Right atrium auricular region (tissue), 2 donors: Measurements from ENCODE around the gene PMS2. TPM values are rescaled to one million over a fixed set of nuclear protein-coding genes. Genes with fewer than 3 reads are reported as not detected.
A peak's percentile ranks its signal among the peaks of the same experiment; 100 is the strongest.

Experiments used
- DNase-seq: peaks from one replicate; pipeline ENCODE4 v3.0.0-alpha.2; 2019; ENCODE audit warnings: low spot score
- H3K27ac ChIP-seq, 2 donors: fragments of 200-600 bp; sonication (generic); 1 replicate in 1 of 2; 2 replicates in 1 of 2; pipeline ENCODE4 v1.5.1; 2016 to 2019
- H3K27me3 ChIP-seq, 2 donors: fragments of 200-600 bp; sonication (generic); one replicate each; pipeline versions ENCODE4 v1.5.1 to v1.6.0; 2017 to 2019
- H3K36me3 ChIP-seq: fragments of 200-600 bp; sonication (generic); one replicate; pipeline ENCODE4 v1.5.1; 2016
- H3K4me1 ChIP-seq, 2 donors: fragments of 200-600 bp; sonication (generic); one replicate each; pipeline versions ENCODE4 v1.5.1 to v1.6.0; 2017 to 2019
- H3K4me3 ChIP-seq, 2 donors: fragments of 200-600 bp; sonication (generic); 1 replicate in 1 of 2; 2 replicates in 1 of 2; pipeline ENCODE4 v1.5.1; 2017 to 2019; ENCODE audit warnings: mild to moderate bottlenecking in 1 of 2, moderate library complexity in 1 of 2
- H3K9me3 ChIP-seq, 2 donors: fragments of 200-600 bp; sonication (generic); one replicate each; pipeline ENCODE4 v1.5.1; 2019
- CTCF ChIP-seq, 2 donors: fragments of 200-600 bp; sonication (generic); IDR thresholded peaks; one replicate each; pipeline ENCODE4 v1.5.1; 2019; ENCODE audit warnings: antibody characterized with exemption in 2 of 2
- total RNA-seq, 2 donors: library from RNA; depleted of rRNA; stranded (reverse); fragments of >200 nt; gene quantifications; one replicate each; pipeline ENCODE4 v1.1.0, GENCODE V29; 2016

The PMS2 gene
- total RNA-seq, 2 donors from 2014 or later = 5.0 to 5.3 TPM

- Histone ChIP-seq H3K9me3 (no peaks in the 10 kb centered on the region), H3K27ac (no peak overlapping the region), H3K4me1 (peaks cover 0 to 12% of the 10 kb centered on the region in 2 donors), H3K4me3 (no peak overlapping the region), H3K27me3 (no peaks in the 10 kb centered on the region), H3K36me3 (peaks cover 60% of the 10 kb centered on the region)
- DNase-seq = no peak
- no peak for TF ChIP-seq CTCF (IDR thresholded peaks at IDR 0.05)
Observed at GRCh38 chr7:6027806-6028365, 19.0 kb upstream of the PMS2 start.

- peak overlapping the region in 1 of 2 donors; percentile 28 for H3K4me3 ChIP-seq
- no peak for TF ChIP-seq CTCF (IDR thresholded peaks at IDR 0.05)
Observed at GRCh38 chr7:6026820-6027311, 18.0 kb upstream of the PMS2 start.

GRCh38 chr7:6026011-6026819 is 17.4 kb upstream of the PMS2 start:
- no peaks in the 10 kb centered on the region for H3K27me3 ChIP-seq
- DNase-seq = peak; percentile 72
- no peaks in the 10 kb centered on the region for H3K9me3 ChIP-seq
- peak overlapping the region in 1 of 2 donors; percentile 28 for H3K4me3 ChIP-seq
- H3K27ac ChIP-seq = peak overlapping the region; percentile 60 to 72
- peak in 1 of 2 donors; percentile 22 for TF ChIP-seq CTCF (IDR thresholded peaks at IDR 0.05)
- peaks cover 76% of the 10 kb centered on the region for H3K36me3 ChIP-seq
- H3K4me1 ChIP-seq = peaks cover 0 to 12% of the 10 kb centered on the region in 2 donors

More at GRCh38 chr7:6026820-6027311, 18.0 kb upstream of the PMS2 start:
- Histone ChIP-seq H3K27me3 (no peaks in the 10 kb centered on the region), H3K4me1 (peaks cover 0 to 12% of the 10 kb centered on the region in 2 donors), H3K27ac (peak overlapping the region; percentile 60 to 72), H3K36me3 (peaks cover 70% of the 10 kb centered on the region), H3K9me3 (no peaks in the 10 kb centered on the region)
- no peak for DNase-seq

- no peaks in the 10 kb centered on the region for H3K27me3 ChIP-seq
- TF ChIP-seq CTCF (IDR thresholded peaks at IDR 0.05) = no peak
- DNase-seq = no peak
Observed at GRCh38 chr7:6023974-6024435, 15.2 kb upstream of the PMS2 start.

GRCh38 chr7:6022707-6023106 is 13.9 kb upstream of the PMS2 start:
- no peaks in the 10 kb centered on the region for H3K27me3 ChIP-seq
- DNase-seq = no peak
- H3K27ac ChIP-seq = no peak overlapping the region
- no peak for TF ChIP-seq CTCF (IDR thresholded peaks at IDR 0.05)
- no peak overlapping the region for H3K4me3 ChIP-seq
- peaks cover 100% of the 10 kb centered on the region for H3K36me3 ChIP-seq
- peaks cover 0 to 12% of the 10 kb centered on the region in 2 donors for H3K4me1 ChIP-seq
- H3K9me3 ChIP-seq = no peaks in the 10 kb centered on the region

More at GRCh38 chr7:6023974-6024435, 15.2 kb upstream of the PMS2 start:
- peaks cover 0 to 12% of the 10 kb centered on the region in 2 donors for H3K4me1 ChIP-seq
- peaks cover 98% of the 10 kb centered on the region for H3K36me3 ChIP-seq
- H3K27ac ChIP-seq = no peak overlapping the region
- no peak overlapping the region for H3K4me3 ChIP-seq
- no peaks in the 10 kb centered on the region for H3K9me3 ChIP-seq
